Inflammatory macrophage treated with lipopolysaccharide for 1 hour (primary cell): Measurements from ENCODE around the gene RPA1.
"Not testable (repeated sequence)": the region's sequence is repeated elsewhere in the genome, so short reads cannot be mapped to it uniquely, and the experiment has no call there.

Source experiments
- DNase-seq, 2 donors: peaks; one replicate each; pipeline ENCODE4 v3.0.0-alpha.2; 2020 to 2022

The RPA1 gene

GRCh38 chr17:1829592-1830257 is at the start of gene RPA1, which contains the start of gene SMYD4:
Gene RPA1 (plus strand): TSS chr17:1830005. CDS start chr17:1830094, 89 bp downstream.
Gene SMYD4 (minus strand): TSS chr17:1829902. CDS start chr17:1827994, 1,908 bp downstream.
- DNase-seq, result peak; percentile 80 to 88

- no peak for DNase-seq
Measured at GRCh38 chr17:1782171-1782567, 47.6 kb upstream of the RPA1 start.

- peak; percentile 52 to 64 for DNase-seq
Measured at GRCh38 chr17:1783271-1783670, 46.5 kb upstream of the RPA1 start.

- DNase-seq, result peak; percentile 75 to 88
Measured at GRCh38 chr17:1783834-1784611, 45.8 kb upstream of the RPA1 start.

GRCh38 chr17:1785930-1786329 is 43.9 kb upstream of the RPA1 start:
- no peak for DNase-seq

GRCh38 chr17:1786708-1787107 is 43.1 kb upstream of the RPA1 start:
- DNase-seq, result no peak

GRCh38 chr17:1787301-1787902 is 42.4 kb upstream of the RPA1 start:
- no peak for DNase-seq

- peak in 1 of 2 donors; percentile 13 for DNase-seq
Measured at GRCh38 chr17:1789936-1790335, 39.9 kb upstream of the RPA1 start.

- DNase-seq, result no peak
Measured at GRCh38 chr17:1792495-1793446, 37.0 kb upstream of the RPA1 start.

GRCh38 chr17:1793447-1793806 is 36.4 kb upstream of the RPA1 start:
- no peak for DNase-seq

- DNase-seq, result peak; percentile 12 to 28
Measured at GRCh38 chr17:1796800-1797199, 33.0 kb upstream of the RPA1 start.

- DNase-seq, result no peak
Measured at GRCh38 chr17:1797323-1797722, 32.5 kb upstream of the RPA1 start.

- DNase-seq, result not testable (repeated sequence)
Measured at GRCh38 chr17:1797846-1798245, 32.0 kb upstream of the RPA1 start.

GRCh38 chr17:1800240-1800639 is 29.6 kb upstream of the RPA1 start:
- no peak for DNase-seq

GRCh38 chr17:1800712-1801111 is 29.1 kb upstream of the RPA1 start:
- no peak for DNase-seq

- DNase-seq, result no peak
Measured at GRCh38 chr17:1802429-1802828, 27.4 kb upstream of the RPA1 start.

- DNase-seq, result no peak
Measured at GRCh38 chr17:1803280-1803679, 26.5 kb upstream of the RPA1 start.

GRCh38 chr17:1807890-1808289 is 21.9 kb upstream of the RPA1 start:
- no peak for DNase-seq

GRCh38 chr17:1808644-1809043 is 21.2 kb upstream of the RPA1 start:
- DNase-seq, result no peak

GRCh38 chr17:1809815-1810214 is 20.0 kb upstream of the RPA1 start:
- not testable (repeated sequence) for DNase-seq

- no peak for DNase-seq
Measured at GRCh38 chr17:1810450-1811103, 19.2 kb upstream of the RPA1 start.

GRCh38 chr17:1813088-1813487 is 16.7 kb upstream of the RPA1 start:
- no peak for DNase-seq
